ENCODE measurements around the gene RAB40B. TPM values are rescaled to one million over a fixed set of nuclear protein-coding genes. Genes with fewer than 3 reads are reported as not detected.

Gene RAB40B
- total and polyA plus RNA-seq, 2 of the 13 experiments (the other 11 are each of a cell fraction or from before 2014, with no cell fraction given): 6.2 to 6.5 TPM

DNA sequence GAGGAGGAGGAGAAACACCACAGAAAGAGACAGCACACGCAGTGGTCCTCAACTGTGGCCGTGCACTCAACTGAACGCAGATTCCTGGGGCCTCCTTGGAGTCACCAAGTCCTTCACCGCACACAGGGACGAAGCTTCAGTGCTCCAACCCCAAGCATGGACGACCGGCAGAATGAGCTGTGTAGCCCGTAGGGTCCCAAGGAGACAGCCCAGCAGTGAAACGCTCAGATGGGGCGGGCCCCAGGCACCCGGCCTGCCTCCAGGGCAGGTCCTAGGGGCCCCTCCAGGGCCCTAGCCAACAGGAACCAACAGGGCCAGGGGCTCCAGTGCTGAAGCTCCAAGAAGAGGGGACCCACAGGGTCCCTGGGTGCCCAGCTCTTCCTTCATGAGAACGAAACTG is 13.2 kb downstream of the RAB40B start (continued):
- TF ChIP-seq, protein P1, sequence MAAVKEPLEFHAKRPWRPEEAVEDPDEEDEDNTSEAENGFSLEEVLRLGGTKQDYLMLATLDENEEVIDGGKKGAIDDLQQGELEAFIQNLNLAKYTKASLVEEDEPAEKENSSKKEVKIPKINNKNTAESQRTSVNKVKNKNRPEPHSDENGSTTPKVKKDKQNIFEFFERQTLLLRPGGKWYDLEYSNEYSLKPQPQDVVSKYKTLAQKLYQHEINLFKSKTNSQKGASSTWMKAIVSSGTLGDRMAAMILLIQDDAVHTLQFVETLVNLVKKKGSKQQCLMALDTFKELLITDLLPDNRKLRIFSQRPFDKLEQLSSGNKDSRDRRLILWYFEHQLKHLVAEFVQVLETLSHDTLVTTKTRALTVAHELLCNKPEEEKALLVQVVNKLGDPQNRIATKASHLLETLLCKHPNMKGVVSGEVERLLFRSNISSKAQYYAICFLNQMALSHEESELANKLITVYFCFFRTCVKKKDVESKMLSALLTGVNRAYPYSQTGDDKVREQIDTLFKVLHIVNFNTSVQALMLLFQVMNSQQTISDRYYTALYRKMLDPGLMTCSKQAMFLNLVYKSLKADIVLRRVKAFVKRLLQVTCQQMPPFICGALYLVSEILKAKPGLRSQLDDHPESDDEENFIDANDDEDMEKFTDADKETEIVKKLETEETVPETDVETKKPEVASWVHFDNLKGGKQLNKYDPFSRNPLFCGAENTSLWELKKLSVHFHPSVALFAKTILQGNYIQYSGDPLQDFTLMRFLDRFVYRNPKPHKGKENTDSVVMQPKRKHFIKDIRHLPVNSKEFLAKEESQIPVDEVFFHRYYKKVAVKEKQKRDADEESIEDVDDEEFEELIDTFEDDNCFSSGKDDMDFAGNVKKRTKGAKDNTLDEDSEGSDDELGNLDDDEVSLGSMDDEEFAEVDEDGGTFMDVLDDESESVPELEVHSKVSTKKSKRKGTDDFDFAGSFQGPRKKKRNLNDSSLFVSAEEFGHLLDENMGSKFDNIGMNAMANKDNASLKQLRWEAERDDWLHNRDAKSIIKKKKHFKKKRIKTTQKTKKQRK (IDR thresholded peaks at IDR 0.05; ENCODE audit: low read length): no peak
- no peak for TF ChIP-seq BORCS8-MEF2B (CRISPR knock-in tag; IDR thresholded peaks at IDR 0.05)

DNA sequence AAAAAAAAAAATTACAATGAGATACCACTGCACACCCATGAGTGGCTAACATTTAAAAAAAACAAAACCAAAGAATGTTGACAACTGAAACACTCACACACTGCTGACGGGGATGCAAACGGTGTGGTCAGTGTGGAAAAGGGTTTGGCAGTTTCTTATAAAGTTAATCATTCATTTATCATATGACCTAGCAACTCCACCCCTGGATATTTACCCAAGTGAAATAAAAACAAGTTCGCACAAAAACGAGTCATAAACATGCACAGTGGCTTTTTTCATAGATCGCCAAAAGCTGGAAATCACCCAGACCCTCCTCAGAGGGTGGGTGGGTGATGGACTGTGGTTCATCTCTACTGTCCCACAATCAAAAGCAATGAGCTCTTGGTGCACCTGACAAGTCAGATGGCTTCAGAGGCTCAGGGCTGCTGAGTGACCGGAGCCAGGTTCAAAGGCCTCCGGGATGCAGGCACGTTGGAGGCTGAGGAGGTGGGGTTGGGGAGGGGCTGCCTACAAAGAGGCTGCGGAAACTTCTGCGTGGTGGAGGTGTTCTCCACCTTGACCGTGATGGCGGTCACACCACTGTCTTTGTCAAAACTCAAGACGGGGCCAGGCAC is 14.2 kb downstream of the RAB40B start:
- DNase-seq (ENCODE audit: low spot score): no peak
- TF ChIP-seq HNF4A (CRISPR knock-in tag; IDR thresholded peaks at IDR 0.05) (peak; percentile 25; the same call in 1 of the 2 replicates), TAF1 (CRISPR knock-in tag; IDR thresholded peaks at IDR 0.05) (no peak), ZNF639 (CRISPR knock-in tag; conservative IDR thresholded peaks at IDR 0.05) (no peak)
- BruUV-seq (replicated peaks): no TSS peak
- FAIRE-seq: no peak
- CTCF ChIA-PET (ENCODE audit: low intra/inter-chr PET ratio, low total read pairs): no interaction called here
- 48% methylated on average over 13 of the region's 13 CpGs for WGBS (ENCODE audit: low lambda C conversion rate)
- H3K9ac ChIP-seq (ENCODE audit: insufficient read depth, low read depth, low read length): no peak overlapping the region
- H3K4me3 ChIP-seq (replicated peaks in 1 of 3; ENCODE audit: insufficient read depth in 1 of 3, low read depth in 2 of 3, low read length in 3 of 3): no peak overlapping the region
- no peak overlapping the region for H3K27ac ChIP-seq (ENCODE audit: extremely low read length, insufficient read depth, low read length)
- in situ Hi-C loops (cut with HindIII; ENCODE audit: extremely low pct_ligation_motif_present, low pct_unique_long_range_greater_than_20kb) (no loop called here), intact Hi-C loops (cut with micrococcal nuclease; ENCODE audit: unreplicated experiment) (loop anchor here (1.0 kb wide), 1 partner anchor 12 kb away; no protein-coding TSS in a partner anchor)
- H3K4me1 ChIP-seq (ENCODE audit: insufficient read depth, low read length): peaks cover 41% of the 10 kb centered on the region
- H2AFZ ChIP-seq (ENCODE audit: low read length): no peak overlapping the region
- no peaks in the 10 kb centered on the region for H3K27me3 ChIP-seq (ENCODE audit: control insufficient read depth in 1 of 2, insufficient read depth in 2 of 2, low read length in 2 of 2)
- POLR2A ChIA-PET: no interaction called here
- H3K36me3 ChIP-seq (replicated peaks in 1 of 2; ENCODE audit: control insufficient read depth in 1 of 2, insufficient read depth in 2 of 2, low read length in 2 of 2): no peaks in the 10 kb centered on the region
- no peak for ATAC-seq
- no peaks in the 10 kb centered on the region for H3K79me2 ChIP-seq (ENCODE audit: insufficient read depth, low read length)
- peak overlapping the region; percentile 18; the same call in 1 of the 2 replicates for H3K4me2 ChIP-seq (ENCODE audit: low read depth, low read length)
- H3K9me3 ChIP-seq (ENCODE audit: low read length): peaks cover 8% of the 10 kb centered on the region
- no peaks in the 10 kb centered on the region for H4K20me1 ChIP-seq (ENCODE audit: insufficient read depth, low read length)
